HepG2 (cell line): ENCODE data around the gene SSNA1. TPM values are rescaled to one million over a fixed set of nuclear protein-coding genes. Genes with fewer than 3 reads are reported as not detected.

Source experiments
- JUNB ChIP-seq: sonication (generic); formaldehyde crosslinking; IDR thresholded peaks from 2 replicates; pipeline ENCODE4 v1.8.0; 2022; ENCODE audit warnings: missing genetic modification reagents, mild to moderate bottlenecking, borderline replicate concordance
- MAFG ChIP-seq: sonication (generic); formaldehyde crosslinking; IDR thresholded peaks from 2 replicates; pipeline ENCODE4 v1.5.1; 2020; ENCODE audit warnings: mild to moderate bottlenecking, missing genetic modification reagents
- MTF2 ChIP-seq: sonication (generic); formaldehyde crosslinking; IDR thresholded peaks from 2 replicates; pipeline ENCODE4 v1.5.0; 2020; ENCODE audit warnings: missing genetic modification reagents, borderline replicate concordance
- NCOA2 ChIP-seq: sonication (generic); formaldehyde crosslinking; IDR thresholded peaks from 2 replicates; pipeline ENCODE4 v1.8.0; 2022; ENCODE audit warnings: inconsistent platforms
- PCBP1 ChIP-seq: fragments of 200-400 bp; formaldehyde crosslinking; IDR thresholded peaks from 2 replicates; pipeline ENCODE4 v1.6.1; 2017; ENCODE audit warnings: mild to moderate bottlenecking, low read depth, low read length, borderline replicate concordance
- PHF8 ChIP-seq: sonication (generic); formaldehyde crosslinking; IDR thresholded peaks from 2 replicates; pipeline ENCODE4 v1.5.0; 2020; ENCODE audit warnings: missing genetic modification reagents
- RBAK ChIP-seq: sonication (generic); formaldehyde crosslinking; IDR thresholded peaks from 2 replicates; pipeline ENCODE4 v1.5.1; 2020; ENCODE audit warnings: mild to moderate bottlenecking, missing genetic modification reagents
- SCMH1 ChIP-seq: sonication (generic); formaldehyde crosslinking; IDR thresholded peaks from 2 replicates; pipeline ENCODE4 v1.9.0; 2021; ENCODE audit warnings: missing genetic modification reagents, mild to moderate bottlenecking, borderline replicate concordance
- TSC22D2 ChIP-seq: sonication (generic); formaldehyde crosslinking; IDR thresholded peaks from 2 replicates; pipeline ENCODE4 v1.5.1; 2020; ENCODE audit warnings: missing genetic modification reagents, mild to moderate bottlenecking, borderline replicate concordance
- ZNF350 ChIP-seq: sonication (generic); formaldehyde crosslinking; IDR thresholded peaks from 2 replicates; pipeline ENCODE4 v1.4.0; 2020; ENCODE audit warnings: mild to moderate bottlenecking, low read depth, missing genetic modification reagents, borderline replicate concordance
- ZNF460 ChIP-seq: sonication (generic); formaldehyde crosslinking; IDR thresholded peaks from 2 replicates; pipeline ENCODE4 v1.5.1; 2020; ENCODE audit warnings: missing genetic modification reagents, mild to moderate bottlenecking, borderline replicate concordance
- ZNF558 ChIP-seq: sonication (generic); formaldehyde crosslinking; IDR thresholded peaks from 2 replicates; pipeline ENCODE4 v1.9.0; 2022; ENCODE audit warnings: mild to moderate bottlenecking, missing genetic modification reagents, borderline replicate concordance
- ZNF564 ChIP-seq: sonication (generic); formaldehyde crosslinking; IDR thresholded peaks from 2 replicates; pipeline ENCODE4 v1.8.1; 2023; ENCODE audit warnings: mild to moderate bottlenecking, missing genetic modification reagents
- ZNF570 ChIP-seq: sonication (generic); formaldehyde crosslinking; IDR thresholded peaks from 2 replicates; pipeline ENCODE4 v1.4.0; 2020; ENCODE audit warnings: mild to moderate bottlenecking, missing genetic modification reagents, borderline replicate concordance
- ZNF607 ChIP-seq: sonication (generic); formaldehyde crosslinking; IDR thresholded peaks from 2 replicates; pipeline ENCODE4 v1.5.1; 2020; ENCODE audit warnings: missing genetic modification reagents, mild to moderate bottlenecking, borderline replicate concordance
- ZNF777 ChIP-seq: sonication (generic); formaldehyde crosslinking; IDR thresholded peaks from 2 replicates; pipeline ENCODE4 v1.4.0; 2020; ENCODE audit warnings: missing genetic modification reagents
- polyA plus RNA-seq, 8 experiments: library from polyadenylated mRNA; depleted of rRNA in 3 of 8; stranded (reverse) in 7 of 8; unstranded in 1 of 8; fragments of >200 nt; fragmentation: Illumina TruSeq in 4 of 8; extraction: Trizol in 4 of 8; gene quantifications; 2 replicates each; pipeline versions ENCODE4 v1.2.1 to v1.2.3, GENCODE V29; 2011 to 2016; ENCODE audit warnings: low read depth in 4 of 8, missing spikeins in 1 of 8, mixed read lengths in 1 of 8; ENCODE audit not compliant: insufficient read depth in 1 of 8
- total RNA-seq, 5 experiments: library from RNA; depleted of rRNA; stranded (reverse); fragments of >200 nt; fragmentation: Illumina TruSeq; extraction: Trizol; gene quantifications; 2 replicates each; pipeline ENCODE4 v1.2.3, GENCODE V29; 2016; ENCODE audit warnings: low read depth in 1 of 5
- TF ChIP-seq, protein P1 (sequence below): sonication (generic); formaldehyde crosslinking; IDR thresholded peaks from 2 replicates; pipeline ENCODE4 v1.4.0; 2020; ENCODE audit warnings: missing genetic modification reagents
- TF ChIP-seq, protein P2 (sequence below): sonication (generic); formaldehyde crosslinking; IDR thresholded peaks from 2 replicates; pipeline ENCODE4 v1.4.0; 2020; ENCODE audit warnings: missing genetic modification reagents
- TF ChIP-seq, protein P3 (sequence below), 2 experiments: sonication (generic) in 1 of 2; formaldehyde crosslinking in 1 of 2; IDR thresholded peaks; 2 replicates each; pipeline versions ENCODE4 v1.4.0 to v1.6.1; 2016 to 2020; ENCODE audit warnings: borderline replicate concordance in 1 of 2, low read depth in 1 of 2, mild to moderate bottlenecking in 1 of 2, missing genetic modification reagents in 1 of 2
- TF ChIP-seq, protein P4 (sequence below): IDR thresholded peaks from 2 replicates; pipeline ENCODE4 v1.6.1; 2018; ENCODE audit warnings: missing genetic modification reagents

SSNA1 gene
- total and polyA plus RNA-seq, 2 of the 13 experiments (the other 11 are each of a cell fraction or from before 2014, with no cell fraction given), result 35.9 to 49.4 TPM

DNA sequence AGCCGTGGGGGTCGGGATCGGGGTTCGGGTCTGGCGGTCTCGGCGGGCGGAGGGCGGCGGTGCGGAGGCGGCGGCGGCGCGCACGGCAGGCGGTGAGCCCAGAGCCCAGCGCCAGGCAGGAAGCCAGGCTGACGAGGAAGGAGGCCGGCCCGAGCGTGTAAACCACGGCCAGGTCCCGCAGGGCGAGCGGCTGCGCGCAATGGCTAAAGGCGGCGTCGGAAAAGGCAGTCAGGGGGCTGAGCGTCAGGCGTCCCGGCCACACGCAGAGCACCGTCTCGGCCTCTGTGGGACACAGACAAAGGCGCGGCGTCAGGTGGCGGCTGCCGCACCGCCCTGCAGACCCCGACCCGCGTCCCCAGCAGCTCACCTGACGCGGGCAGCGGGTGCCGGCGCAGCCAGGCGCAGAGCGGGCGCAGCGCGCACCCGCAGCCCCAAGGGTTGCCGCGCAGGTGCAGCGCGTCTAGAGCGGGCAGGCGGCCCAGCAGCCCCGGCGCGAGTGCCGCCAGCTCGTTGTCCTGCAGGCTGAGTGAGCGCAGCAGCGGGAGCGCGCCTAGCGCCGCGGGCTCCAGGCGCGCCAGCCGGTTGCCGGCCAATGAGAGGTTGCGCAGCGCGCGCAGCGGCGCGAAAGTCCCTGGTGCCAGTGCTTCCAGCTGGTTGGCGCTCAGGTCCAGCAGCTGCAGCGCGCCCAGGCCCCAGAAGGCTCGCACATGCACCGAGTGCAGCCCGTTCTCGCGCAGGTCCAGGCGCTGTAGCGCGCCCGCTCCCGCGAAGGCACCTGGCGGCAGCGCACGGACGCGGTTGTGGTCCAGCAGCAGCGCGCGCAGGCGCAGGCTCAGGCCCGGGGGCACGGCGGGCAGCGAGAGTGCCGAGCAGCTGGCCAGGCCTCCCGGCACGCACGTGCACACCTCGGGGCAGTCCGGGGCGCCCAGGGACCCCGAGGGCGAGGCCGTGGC, 19.3 kb upstream of the SSNA1 start (continued):
- TF ChIP-seq ZNF564 (CRISPR knock-in tag) (no peak), PHF8 (CRISPR knock-in tag) (peak; percentile 45), ZNF460 (CRISPR knock-in tag) (no peak), ZNF570 (CRISPR knock-in tag) (no peak), SCMH1 (CRISPR knock-in tag) (no peak), ZNF607 (0 out of 2 replicates have a peak, but pooled peaks have one; percentile 28), PCBP1 (no peak), ZNF777 (CRISPR knock-in tag) (peak; percentile 81), MTF2 (CRISPR knock-in tag) (0 out of 2 replicates have a peak, but pooled peaks have one; percentile 16), ZNF350 (CRISPR knock-in tag) (no peak), TSC22D2 (CRISPR knock-in tag) (no peak), JUNB (CRISPR knock-in tag) (no peak), NCOA2 (CRISPR knock-in tag) (no peak), MAFG (CRISPR knock-in tag) (no peak), RBAK (CRISPR knock-in tag) (no peak), ZNF558 (no peak)
- TF ChIP-seq, protein P1, sequence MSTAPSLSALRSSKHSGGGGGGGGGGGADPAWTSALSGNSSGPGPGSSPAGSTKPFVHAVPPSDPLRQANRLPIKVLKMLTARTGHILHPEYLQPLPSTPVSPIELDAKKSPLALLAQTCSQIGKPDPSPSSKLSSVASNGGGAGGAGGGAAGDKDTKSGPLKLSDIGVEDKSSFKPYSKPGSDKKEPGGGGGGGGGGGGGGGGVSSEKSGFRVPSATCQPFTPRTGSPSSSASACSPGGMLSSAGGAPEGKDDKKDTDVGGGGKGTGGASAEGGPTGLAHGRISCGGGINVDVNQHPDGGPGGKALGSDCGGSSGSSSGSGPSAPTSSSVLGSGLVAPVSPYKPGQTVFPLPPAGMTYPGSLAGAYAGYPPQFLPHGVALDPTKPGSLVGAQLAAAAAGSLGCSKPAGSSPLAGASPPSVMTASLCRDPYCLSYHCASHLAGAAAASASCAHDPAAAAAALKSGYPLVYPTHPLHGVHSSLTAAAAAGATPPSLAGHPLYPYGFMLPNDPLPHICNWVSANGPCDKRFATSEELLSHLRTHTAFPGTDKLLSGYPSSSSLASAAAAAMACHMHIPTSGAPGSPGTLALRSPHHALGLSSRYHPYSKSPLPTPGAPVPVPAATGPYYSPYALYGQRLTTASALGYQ (CRISPR knock-in tag), result no peak
- TF ChIP-seq, protein P2, sequence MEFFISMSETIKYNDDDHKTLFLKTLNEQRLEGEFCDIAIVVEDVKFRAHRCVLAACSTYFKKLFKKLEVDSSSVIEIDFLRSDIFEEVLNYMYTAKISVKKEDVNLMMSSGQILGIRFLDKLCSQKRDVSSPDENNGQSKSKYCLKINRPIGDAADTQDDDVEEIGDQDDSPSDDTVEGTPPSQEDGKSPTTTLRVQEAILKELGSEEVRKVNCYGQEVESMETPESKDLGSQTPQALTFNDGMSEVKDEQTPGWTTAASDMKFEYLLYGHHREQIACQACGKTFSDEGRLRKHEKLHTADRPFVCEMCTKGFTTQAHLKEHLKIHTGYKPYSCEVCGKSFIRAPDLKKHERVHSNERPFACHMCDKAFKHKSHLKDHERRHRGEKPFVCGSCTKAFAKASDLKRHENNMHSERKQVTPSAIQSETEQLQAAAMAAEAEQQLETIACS (CRISPR knock-in tag), result peak; percentile 90
- TF ChIP-seq, protein P3, sequence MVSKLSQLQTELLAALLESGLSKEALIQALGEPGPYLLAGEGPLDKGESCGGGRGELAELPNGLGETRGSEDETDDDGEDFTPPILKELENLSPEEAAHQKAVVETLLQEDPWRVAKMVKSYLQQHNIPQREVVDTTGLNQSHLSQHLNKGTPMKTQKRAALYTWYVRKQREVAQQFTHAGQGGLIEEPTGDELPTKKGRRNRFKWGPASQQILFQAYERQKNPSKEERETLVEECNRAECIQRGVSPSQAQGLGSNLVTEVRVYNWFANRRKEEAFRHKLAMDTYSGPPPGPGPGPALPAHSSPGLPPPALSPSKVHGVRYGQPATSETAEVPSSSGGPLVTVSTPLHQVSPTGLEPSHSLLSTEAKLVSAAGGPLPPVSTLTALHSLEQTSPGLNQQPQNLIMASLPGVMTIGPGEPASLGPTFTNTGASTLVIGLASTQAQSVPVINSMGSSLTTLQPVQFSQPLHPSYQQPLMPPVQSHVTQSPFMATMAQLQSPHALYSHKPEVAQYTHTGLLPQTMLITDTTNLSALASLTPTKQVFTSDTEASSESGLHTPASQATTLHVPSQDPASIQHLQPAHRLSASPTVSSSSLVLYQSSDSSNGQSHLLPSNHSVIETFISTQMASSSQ (IDR thresholded peaks at IDR 0.05; ENCODE audit: low read depth), result no peak
- TF ChIP-seq, protein P3 (CRISPR knock-in tag; IDR thresholded peaks at IDR 0.05; ENCODE audit: borderline replicate concordance), result no peak
- TF ChIP-seq, protein P4, sequence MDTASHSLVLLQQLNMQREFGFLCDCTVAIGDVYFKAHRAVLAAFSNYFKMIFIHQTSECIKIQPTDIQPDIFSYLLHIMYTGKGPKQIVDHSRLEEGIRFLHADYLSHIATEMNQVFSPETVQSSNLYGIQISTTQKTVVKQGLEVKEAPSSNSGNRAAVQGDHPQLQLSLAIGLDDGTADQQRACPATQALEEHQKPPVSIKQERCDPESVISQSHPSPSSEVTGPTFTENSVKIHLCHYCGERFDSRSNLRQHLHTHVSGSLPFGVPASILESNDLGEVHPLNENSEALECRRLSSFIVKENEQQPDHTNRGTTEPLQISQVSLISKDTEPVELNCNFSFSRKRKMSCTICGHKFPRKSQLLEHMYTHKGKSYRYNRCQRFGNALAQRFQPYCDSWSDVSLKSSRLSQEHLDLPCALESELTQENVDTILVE, result no peak
